HG02798 (cell line): ENCODE results near the gene IL17B.

Experiments
- ATAC-seq: cut with Tn5 transposase; IDR thresholded peaks from one replicate; pipeline ENCODE4 v1.9.1; 2021; ENCODE audit warnings: mild to moderate bottlenecking; ENCODE audit not compliant: unreplicated experiment, poor library complexity

The IL17B gene, protein sequence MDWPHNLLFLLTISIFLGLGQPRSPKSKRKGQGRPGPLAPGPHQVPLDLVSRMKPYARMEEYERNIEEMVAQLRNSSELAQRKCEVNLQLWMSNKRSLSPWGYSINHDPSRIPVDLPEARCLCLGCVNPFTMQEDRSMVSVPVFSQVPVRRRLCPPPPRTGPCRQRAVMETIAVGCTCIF

DNA sequence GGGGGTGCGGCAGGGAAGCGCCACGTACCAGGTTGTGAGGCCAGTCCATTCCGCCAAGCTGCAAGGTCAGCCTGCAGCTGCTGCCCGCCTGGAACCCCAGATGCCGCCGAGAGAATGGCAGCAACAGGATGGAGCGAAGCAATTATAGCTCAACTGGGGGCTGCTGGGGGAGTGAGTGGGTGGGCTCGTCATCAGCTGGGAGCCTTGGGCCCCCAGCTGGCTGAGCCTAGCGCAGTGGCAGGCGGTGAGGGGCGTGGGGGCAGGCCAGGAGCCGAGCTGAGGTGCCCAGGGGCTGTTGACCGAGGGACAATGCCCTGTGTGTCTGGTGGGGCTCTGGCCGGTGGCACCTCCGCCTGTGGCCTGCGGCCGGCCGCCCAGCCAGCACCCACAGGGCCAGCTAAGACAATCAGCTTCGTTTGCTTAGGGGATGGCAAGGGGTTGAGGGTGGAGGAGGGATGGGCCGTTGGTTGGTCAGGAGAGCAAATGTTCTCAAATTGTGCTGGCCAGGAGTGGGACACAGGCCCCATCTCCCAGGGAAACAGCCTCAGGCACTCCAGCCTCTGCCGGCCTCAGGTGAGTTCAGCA, at the start of gene IL17B:
Gene IL17B (minus strand): TSS at position 116 of the 585 bp plus-strand sequence. CDS start 67 bp downstream, at position 49.
- ATAC-seq: no peak

DNA sequence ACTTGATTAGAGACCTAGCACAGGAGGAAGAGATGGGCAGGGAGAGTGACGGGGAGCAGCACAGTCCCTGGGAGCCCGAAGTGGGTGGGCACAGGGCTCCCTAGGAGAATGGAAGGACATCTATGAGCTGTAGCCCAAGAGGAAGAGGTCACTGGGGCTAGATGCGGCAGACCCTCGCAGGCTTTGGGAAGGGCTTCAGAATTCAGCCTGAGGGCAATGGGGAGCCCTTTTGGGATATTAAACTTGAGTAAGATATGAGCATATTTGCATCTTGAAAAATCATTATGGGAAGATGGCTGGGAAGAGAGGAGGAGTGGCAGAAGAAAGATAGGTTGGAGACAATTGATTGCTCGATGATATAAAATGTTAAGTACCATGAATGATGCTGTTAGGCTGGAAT, 48.9 kb upstream of the IL17B start:
- ATAC-seq: no peak

DNA sequence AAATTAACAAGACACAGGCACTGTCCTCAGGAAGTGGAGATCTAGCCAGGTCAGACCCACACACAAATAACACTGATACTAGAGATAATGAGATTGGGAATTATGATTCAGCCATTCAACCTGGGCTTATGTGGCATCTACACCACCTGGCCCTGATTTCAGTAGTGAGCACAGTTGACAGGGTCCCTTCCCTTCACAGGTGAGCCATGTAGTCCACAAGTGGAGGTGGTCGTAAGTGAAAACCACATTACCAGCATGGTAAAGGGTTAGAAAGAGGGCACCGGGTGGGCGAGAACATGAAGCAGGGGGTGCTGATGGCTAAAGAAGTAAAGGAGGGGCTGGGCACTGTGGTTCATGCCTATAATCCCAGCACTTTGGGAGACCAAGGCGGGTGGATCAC, 48.3 kb upstream of the IL17B start:
- no peak for ATAC-seq

DNA sequence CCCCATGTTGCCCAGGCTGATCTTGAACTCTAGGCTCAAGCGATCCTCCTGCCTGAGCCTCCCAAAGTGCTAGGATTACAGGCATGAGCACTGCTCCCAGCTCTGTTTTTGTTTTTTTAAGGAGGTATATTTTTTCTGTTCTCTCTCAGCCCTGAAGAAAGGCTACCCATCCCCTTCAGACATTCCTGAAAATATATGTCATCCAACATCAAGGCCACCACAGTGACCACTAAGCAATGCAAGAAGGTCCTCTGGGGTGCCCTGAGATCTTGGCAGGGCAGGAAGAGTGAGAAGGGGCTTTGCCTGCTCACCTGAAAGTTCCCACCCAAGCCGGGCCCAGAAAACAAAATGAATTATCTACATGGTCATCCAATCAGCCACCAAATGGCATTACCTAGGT, 47.8 kb upstream of the IL17B start:
- no peak for ATAC-seq

DNA sequence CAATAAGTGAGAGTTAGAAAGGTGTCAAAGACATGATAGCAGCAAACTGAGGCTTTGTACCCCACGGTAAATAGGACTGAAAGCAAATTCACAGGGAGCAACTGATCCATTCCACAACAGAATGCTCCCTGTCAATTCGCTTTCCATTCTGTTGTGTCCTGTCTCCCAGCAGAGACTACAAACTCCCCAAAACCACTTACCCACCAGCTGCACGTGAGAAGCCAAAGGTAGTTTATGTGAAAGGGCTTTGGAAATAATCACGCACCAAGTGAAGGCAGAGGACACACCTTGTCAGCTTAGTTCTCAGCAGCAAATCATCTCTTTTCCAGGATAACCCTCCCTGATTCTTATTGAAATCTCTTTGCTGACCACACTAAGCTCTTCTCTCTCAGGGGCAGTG, 46.6 kb upstream of the IL17B start:
- ATAC-seq: no peak

DNA sequence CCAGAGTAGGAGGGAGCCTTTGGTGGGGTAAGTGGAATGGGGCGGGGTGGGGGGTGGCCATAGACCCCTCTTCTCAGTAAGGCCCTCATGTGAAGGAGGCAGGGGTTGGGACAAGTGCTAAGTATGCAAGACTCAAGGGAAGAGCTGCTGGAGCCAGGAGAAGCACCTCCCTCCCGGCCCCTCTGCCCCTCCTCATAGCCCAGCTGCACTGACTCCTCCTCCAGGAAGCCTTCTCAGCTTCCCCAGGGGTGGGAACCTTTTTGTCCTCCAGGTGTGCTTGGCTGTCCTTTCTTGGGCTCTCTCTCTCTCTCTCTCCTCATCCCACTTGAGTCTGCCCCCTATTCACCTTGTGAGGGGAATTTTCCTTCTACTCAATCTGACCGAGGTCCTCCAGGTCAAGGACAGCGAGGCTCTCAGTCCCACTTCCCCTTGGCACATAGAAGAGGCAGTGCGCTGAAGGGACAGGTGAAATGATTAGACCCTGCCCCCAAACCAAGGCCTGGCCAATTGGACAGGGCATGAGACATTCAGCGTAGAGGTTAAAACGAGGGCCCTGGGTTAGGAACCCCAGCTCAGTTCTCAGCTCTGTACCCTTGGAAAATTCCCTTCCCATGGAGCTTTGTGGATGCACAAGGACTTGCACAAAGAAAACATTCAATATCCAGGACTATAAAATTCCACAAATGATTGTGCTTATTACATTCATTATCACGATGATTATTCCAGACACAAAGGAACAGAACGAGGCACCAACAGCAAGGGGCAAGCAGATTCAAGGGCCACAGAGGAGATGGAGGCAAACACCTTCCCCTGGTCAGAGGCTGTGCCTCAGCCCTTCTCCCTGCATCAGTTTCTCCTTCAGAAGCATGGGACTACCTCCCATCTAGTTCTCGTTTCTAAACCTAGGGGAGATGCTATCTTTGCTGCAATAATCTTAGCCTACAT, 45.6 kb upstream of the IL17B start:
- no peak for ATAC-seq

DNA sequence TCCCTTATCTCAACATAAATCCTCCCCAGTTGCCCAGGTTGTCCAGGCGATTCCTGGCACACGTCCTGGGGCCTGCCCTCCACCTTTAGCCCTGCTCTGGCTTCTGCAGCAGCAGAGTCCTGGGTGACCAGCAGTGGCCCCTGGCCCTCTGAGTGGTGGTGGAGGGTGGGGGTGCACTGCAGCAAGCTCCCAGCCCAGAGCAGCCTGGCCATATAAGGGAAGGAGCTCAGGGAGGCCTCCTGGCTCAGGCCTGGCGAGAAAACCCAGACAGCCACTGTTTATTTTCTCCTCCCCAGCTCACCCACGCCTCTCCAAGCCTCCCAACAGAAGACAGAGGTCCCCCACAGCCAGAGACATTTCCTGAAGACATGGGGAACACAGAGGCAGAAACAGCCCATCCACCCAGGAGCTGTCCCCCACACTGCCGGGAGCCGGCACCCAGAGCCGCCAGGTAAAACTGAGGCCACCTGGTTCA, 44.7 kb upstream of the IL17B start:
- ATAC-seq: no peak

DNA sequence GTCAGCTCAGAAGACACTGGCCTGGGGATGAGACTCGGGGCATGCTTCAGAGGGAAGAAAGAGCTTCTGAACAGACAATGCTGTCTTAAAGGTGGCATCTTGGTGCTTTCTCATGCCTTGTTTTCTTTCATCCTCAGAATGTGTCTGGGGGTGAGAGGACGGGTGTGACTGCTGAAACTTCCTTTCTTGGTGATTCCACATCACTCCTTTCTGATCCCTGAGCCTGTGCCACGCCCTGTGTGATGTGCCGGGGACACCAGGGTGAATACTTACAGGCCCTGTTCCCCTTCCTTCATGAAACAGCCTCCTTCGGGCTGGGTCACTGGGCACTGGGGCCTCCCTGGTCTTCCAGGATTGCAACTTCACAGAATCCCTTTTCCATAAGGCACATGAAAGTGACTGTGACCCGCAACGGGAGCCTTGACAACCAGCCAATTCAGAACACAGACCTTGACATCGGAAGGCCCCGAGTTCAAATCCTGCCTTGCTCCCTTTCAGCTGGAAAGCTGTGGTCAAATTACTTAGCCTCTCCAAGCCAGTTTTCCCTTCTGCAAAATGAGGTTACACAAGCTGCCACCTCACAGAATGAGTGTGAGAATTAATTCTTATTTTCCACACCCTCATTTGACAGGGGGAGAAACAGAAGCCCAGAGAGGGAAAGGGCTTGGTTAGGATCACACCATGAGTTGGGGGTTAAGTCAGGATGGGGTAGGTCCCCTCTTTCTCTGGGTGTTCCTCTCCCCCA, 44.1 kb upstream of the IL17B start:
- ATAC-seq: no peak

DNA sequence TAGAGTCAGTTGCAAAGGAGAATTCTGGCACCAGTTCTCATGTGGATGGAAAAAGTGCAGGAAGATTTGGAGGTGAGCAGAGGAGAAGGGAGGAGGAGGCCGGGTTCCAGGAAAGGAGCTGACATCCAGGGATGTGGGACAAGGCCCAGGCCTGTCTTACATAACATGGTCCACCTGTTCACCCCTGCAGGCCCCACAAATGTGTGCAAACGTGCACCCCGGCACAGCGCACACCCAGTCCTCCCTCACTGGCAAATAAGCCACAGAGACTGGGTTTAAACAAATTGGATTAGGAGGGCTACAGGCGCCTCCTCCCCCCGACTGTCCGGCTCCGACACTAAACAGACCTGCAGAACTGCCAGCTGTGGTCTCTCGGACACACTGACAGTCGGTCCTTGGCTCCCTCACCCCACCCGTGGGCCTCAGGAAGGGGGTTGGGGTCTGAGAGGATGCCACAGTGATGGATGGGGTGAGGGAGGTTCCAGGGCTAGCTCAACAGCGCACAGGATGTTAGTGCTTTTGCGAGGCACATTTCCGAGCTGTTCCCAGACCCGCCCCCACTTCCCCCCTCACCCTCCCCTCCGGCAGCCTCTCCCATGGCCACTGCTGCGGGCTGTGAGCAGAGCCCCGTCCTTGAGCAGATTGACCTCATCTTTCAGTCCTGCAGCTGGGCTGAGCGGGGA, 43.4 kb upstream of the IL17B start:
- no peak for ATAC-seq

DNA sequence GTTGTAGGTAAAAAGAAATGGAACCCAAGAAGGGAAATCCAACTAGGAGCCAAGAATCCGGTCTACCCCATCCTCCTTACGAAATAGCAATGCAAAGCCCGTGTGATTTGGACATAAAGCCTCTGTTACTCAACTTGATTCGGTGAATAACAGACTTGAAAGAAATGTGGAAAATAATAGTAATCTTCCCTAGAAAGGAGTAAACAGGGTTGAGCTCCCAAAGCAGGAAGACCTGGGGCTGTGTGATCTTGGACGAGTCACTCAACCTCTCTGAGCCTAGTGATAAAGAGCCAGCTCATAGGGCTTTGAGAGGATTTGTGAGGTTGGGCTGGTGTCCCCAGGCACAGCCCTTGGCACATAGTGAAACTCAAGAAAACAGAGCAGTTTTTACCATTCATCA, 42.7 kb upstream of the IL17B start:
- ATAC-seq: no peak

DNA sequence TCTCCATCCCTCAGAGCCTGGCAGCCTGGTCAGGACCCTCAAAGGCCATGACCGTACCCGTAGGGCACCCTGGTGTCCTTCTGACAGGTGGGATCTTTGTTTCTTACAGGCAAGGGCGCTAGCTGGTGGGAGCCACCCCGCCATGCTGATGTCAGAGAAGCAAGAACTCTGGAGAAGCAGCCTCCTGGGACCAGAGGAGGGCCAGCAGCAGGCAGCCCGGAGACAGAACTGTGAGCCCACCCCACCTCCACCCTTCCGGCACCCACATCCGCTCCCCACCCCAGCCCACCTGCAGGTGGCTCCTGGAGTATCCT, 42.2 kb upstream of the IL17B start:
- no peak for ATAC-seq

DNA sequence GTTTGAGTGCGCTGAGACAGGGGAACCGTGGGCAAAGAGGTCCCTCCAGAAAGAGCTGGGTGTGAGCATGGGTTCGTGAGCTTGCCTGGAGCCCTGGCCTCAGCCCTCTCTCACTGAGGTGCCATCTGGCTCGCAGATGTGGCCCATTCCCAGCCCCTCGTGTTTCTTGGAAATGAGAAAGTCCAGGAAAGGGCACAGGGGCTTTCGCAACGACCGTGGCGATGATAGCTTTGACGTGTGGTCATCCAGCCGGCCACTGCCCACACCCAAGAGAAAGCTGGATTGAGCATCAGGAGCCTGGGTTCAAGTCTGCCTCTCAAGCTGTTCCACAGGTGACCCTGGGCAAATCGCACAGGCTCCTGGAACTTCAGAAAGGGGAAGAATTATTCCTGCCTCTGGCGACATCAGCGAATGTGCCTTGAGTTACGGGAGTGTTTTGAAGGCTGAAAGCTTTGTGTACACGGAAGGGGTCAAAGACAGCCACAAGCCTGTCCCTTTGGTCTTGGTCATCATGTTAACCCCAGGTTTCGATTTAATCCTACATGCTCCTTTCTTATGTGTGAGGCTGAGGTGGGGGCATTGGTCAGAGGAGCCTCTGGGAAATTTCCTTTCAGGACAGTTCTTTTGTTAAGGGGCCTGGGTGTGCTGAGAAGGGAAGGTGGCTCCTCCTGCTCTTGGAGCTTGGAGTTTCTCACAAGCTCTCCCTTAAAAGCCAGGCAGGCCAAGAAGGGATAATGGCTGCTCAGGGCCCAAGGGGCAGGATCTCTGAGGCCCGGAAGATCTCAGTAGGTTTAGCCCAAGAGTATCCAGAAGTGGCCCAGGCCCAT, 41.7 kb upstream of the IL17B start:
- ATAC-seq: no peak

DNA sequence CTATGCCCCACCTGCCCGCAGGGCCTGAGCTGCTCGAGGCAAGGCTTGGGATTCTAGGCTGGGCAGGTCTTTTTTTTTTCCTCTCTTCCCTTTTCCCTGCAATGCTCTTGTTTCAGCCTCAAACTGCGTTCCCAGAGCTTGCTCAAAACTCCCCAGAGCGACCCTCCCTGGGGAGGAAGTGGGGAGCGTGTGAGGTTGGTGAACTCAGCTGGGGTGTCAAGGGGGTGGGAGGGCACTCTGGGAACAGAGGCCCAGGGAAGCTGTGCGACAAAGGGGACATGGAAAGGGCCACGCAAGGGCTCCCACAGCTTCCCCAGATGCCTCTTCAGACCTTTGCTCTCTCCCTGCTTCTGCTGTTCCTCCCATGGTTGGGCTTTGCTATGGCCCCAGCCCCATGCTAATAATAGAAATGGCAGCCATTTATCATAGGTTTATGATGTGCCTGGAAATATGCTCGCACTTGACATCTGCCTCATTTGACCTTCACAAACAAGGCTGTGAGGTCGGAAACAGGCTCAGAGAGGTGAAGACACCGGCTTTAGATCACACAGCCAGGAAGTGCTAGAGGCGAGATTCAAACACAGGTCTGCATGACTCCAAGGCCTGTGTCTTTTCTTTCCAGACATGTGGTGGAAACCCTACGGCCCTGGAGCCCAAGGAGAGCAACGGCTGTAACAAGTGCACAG, 40.9 kb upstream of the IL17B start:
- no peak for ATAC-seq

DNA sequence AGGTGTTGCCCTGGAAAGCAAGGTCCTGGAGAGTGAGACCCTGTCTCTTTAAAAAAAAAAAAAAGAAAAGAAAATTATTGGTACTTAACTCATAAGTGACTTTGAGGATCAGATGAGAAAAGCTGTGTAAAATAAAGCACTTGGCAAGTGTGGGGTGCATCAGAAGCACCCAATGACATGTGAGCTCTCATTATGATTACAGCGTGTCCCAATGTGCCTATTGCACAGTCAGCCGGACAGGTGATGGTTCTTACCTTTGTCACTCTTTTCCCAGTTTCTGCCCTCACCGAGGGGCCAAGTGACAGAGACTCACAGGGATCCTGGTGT, 40.4 kb upstream of the IL17B start:
- no peak for ATAC-seq

DNA sequence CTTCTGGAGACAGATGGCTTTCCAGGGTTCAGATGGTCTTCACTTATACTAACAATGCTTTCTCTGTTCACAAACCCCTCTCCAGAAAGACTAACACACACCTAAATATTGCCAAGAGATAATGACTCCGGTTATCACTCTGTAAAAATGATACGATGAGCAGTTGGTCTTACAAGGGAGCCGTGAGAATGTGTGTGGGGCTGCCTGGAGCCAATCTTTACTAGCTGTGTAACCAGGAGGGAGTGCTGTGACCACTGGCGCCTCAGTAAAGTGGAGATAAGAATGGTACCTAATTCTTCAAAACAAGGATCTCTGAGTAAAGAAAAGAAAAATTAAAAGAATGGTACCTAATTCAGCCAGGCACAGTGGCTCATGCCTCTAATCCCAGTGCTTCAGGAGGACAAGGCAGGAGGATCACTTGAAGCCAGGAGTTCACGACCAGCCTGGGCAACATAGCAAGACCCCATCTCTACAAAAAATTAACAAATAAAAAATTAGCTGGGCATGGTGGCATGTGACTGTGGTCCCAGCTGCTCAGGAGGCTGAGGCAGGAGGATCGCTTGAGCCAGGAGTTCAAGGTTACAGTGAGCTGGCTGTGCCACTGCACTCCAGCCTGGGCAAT, 39.9 kb upstream of the IL17B start:
- ATAC-seq: no peak

DNA sequence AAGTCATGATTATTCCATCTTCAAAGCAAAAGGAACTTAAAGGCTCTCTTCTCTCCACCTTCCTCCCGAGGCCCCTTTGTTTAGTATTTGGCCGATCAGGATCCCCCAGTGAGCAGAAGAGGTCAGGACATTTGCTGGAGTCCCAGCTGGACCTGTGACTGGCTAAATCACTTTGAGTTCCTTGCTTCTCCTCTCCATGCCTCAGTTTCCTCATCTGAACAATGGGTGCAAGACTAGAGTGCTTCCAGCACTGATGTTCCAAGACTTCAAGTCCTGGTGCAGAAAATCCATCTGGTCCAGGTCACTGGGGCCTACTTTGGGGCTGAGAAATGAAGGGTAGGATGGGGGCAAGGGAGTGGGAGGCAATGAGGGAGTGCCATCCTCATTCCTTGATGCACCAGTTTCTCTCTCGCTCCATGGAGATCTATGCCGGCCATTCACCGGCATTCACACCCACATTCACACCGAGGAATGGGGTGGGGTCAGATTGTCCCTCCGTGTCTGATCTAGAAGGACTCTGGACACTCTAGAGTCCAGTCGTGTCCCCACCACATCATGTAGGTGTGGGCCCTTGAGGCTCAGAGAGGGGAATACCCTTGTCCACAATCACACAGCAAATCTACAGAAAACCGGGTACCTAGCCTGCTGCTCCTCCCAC, 38.7 kb upstream of the IL17B start:
- no peak for ATAC-seq

DNA sequence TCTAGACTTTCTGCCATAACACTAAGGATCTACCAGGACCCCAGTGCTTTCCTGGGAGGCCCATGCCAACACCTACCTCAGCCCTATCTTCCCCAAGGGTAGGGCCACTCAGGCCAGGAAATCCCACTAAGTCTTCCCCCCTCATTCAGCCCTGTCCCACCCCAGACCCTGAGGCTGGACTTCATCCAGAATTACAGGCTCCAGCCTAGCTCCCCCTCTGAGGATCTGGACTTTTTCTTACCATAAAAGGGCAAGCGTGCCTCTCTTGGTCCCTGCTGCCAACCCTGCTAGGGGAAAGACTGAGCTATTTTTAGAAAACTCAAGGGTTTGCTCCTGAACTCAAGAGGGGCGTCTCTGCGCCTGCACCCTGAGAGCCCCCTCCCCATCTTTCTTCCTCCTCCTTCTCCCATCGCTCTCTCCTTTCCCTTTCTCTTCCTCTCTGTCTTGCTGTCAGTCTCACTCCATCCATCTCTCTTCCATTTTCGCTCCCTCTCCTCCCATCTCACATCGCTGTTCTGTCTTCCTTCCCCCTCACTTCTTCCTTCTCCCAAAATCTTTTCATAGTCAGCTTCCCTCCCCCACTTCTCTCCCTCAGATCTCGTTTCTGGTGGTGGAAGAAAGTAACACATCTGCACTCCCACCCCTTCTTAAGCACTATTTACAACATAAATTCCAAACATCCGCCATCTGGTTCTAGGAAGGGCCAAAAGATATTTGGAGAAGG, 38.1 kb upstream of the IL17B start:
- no peak for ATAC-seq
